Left ventricle myocardium superior (tissue), 1 donor: ENCODE results near the gene ZNF148. TPM values are rescaled to one million over a fixed set of nuclear protein-coding genes. Genes with fewer than 3 reads are reported as not detected.

Source experiments
- ATAC-seq: fragments of 200-7000 bp; cut with Tn5 transposase; one replicate; pipeline ENCODE4 v1.9.1; 2020; ENCODE audit warnings: mild to moderate bottlenecking, moderate library complexity
- DNase-seq: peaks from one replicate; pipeline ENCODE4 v3.0.0-alpha.2; 2020
- intact Hi-C: fragments of 100-400 bp; cut with micrococcal nuclease; formaldehyde crosslinking; loops from one replicate; pipeline ENCODE4 v1.11.0; 2022
- total RNA-seq: library from RNA; stranded (reverse); fragmentation: NEBNext Ultra II Directional; extraction: Animal tissue kit (Norgen Biotek cat#: 25700); gene quantifications from one replicate; pipeline ENCODE4 v1.2.1, GENCODE V29; 2021
- donor health status: DM: no; HTN: yes; CAD: no; lungs with severe emphysema.

ZNF148 gene
- total RNA-seq, 1 donor from 2014 or later, result 51.7 TPM

DNA sequence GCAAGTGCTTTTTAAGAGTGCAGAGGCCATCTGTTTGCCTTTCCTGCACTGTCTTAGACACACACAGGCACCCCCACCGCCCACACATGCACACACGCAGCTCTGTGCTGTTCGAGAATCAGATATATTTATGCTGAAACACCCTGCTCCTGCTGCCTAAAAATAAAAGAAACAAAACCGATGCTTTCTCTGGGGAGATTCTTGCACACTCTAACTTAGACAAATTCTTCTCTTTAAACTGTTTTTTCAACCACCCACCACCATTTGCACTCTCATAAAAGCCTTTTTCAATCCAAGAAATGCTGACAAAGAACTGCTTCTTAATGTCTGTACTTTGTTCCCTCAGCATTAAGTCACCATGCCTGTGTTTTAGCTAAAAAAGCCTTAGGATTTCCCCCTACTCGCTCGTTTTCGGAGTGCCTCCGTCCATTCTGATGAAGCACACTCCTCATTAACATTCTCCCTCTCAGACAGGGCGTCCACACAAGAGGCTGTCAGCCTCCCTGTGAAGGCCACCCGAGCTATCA is 188.8 kb downstream of the ZNF148 start:
- ATAC-seq (peak; percentile 50), DNase-seq (no peak)
- intact Hi-C loops, result no loop called here

DNA sequence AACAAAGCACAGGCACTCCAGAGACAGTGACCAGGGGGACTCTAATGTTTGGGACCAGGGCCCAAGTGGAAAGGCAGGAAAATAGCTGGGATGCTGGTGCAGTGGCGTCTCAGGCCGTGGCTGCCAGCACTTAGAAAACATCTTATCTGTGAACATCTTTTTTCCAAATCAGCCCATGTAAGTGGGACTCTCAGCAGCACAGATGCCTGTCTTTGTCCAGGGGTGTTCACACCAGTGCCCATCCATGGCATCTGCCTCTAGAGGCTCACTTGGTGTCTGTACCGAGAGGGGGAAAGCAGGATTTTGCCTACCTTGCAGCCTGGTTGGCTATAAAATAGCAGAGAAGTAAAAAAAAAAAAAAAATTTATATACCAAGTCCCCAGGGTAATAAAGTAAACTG is 189.3 kb downstream of the ZNF148 start:
- intact Hi-C loops, result no loop called here
- no peak for DNase-seq
- ATAC-seq, result no peak

DNA sequence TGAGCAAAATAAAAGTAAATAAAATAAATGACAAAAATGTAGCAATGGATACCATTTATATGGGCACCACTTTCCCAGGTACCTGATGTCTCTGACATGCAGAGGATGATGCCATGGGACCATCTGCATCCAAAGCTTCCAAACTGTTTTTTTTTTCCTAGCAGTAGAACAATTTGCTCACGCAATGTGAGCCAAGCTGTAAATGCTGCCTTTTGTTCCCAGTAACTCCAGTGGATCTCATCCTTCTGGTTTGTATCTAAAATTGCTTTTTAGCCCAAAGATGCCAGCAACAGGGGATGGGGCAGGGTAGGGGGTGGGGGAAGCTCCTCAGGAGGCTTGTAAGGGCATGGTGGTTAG is 195.3 kb downstream of the ZNF148 start:
- no peak for DNase-seq
- ATAC-seq, result no peak
- intact Hi-C loops, result no loop called here

DNA sequence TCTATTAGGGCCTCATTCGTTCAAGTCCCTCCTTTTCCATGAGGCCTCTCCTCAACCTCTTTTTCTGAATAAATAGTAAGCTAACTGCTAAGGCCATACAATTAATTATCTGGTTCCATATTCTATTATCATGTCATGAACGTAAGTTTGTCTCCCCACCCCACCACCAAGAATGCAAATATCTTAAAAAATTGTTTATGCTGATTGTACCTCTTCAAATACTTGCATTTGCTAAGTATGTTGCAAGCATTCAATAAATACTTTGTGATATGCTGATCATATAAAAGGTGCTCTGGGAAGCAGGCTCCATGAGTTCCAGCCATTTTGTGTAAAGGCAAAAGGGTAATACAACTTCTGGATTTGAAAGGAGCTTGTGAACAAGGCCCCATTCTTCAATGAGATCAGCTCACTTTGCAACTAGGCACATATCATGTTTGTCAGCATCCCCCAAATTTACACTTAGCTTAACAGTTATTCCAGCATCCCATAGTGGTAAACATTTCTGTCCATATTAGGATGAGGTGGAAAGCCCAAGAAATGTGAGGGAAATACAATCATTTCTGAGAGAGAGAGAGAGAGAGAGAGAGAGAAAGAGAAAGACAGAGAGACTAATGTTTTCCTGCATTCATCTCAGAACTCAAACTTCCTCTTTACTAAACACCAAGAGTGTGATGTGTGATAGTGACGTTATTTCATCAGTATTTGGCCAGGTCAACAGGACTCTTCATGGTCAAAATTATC is 195.8 kb downstream of the ZNF148 start:
- intact Hi-C loops, result no loop called here
- ATAC-seq (no peak), DNase-seq (no peak)

DNA sequence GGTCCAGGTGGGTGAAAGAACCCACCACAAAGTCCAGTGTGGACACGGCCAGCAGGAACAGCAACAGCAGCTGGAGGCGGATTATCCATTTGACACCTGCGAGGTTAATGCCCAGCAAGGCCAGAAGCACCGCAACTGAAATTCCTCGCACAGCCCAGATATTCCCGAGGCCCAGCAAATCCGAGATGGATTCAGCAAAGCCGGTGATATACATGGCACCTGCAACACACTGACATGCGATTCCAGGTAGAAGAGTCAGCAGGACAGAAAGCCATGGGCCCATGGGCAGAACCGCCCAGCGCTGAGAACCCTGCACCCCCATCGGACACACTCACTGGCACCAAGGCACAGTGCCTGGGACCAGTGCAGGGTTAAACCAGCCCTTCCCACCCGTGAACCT is 197.4 kb downstream of the ZNF148 start:
- no peak for ATAC-seq
- intact Hi-C loops, result no loop called here
- DNase-seq, result no peak

Other genes starting within 250 kb of the ZNF148 start
- 0.52 TPM for gene SLC12A8, start 162.6 kb downstream of the ZNF148 start, total RNA-seq
- 17.9 TPM for gene SNX4, start 144.9 kb upstream of the ZNF148 start, total RNA-seq
- gene OSBPL11, start 220.2 kb upstream of the ZNF148 start, total RNA-seq, result 10.1 TPM